ENCODE results near the gene TBC1D8.

The TBC1D8 gene

DNA sequence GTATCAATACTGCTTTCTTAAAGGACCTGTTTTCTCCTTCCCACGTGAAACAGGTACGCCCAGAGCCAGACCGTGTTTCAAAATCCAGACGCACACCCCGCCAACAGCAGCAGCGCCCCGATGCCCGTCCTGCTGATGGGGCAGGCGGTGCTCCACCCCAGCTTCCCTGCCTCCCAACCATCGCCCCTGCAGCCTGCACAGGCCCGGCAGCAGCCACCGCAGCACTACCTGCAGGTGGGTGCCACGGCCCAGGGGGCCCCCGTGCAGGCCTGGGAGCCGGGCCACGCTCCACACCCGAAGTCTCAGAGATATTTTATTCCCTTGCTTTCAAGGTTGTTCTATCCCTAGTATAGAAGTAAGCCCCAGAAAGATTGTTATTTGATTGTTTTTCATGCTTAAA is 157.9 kb downstream of the TBC1D8 start:
- H3K79me2 ChIP-seq (ENCODE audit: control insufficient read depth, low read length), result no peaks in the 10 kb centered on the region
- no peaks in the 10 kb centered on the region for H3K36me3 ChIP-seq (ENCODE audit: control insufficient read depth, low read length)
- no peaks in the 10 kb centered on the region for H3K4me1 ChIP-seq (ENCODE audit: control insufficient read depth, low read length)
- no peaks in the 10 kb centered on the region for H3K9me2 ChIP-seq (replicated peaks; ENCODE audit: control insufficient read depth, low read length)
- no peak overlapping the region for H3K27ac ChIP-seq (ENCODE audit: low read depth, low read length)
- H3K4me2 ChIP-seq (ENCODE audit: low read length), result no peak overlapping the region
- TF ChIP-seq EZH2phosphoT487 (IDR thresholded peaks at IDR 0.05; ENCODE audit: borderline replicate concordance, low read length), result no peak
- no peaks in the 10 kb centered on the region for H3K9me3 ChIP-seq (ENCODE audit: control insufficient read depth, insufficient read depth, low read length)
- H3K27me3 ChIP-seq (ENCODE audit: control insufficient read depth, low read length), result no peaks in the 10 kb centered on the region
- H3K4me3 ChIP-seq (ENCODE audit: low read length), result no peak overlapping the region
- no peaks in the 10 kb centered on the region for H4K20me1 ChIP-seq (ENCODE audit: control insufficient read depth, insufficient read depth, low read depth, low read length)
- no peaks in the 10 kb centered on the region for H3F3A ChIP-seq (ENCODE audit: control insufficient read depth, insufficient read depth)

DNA sequence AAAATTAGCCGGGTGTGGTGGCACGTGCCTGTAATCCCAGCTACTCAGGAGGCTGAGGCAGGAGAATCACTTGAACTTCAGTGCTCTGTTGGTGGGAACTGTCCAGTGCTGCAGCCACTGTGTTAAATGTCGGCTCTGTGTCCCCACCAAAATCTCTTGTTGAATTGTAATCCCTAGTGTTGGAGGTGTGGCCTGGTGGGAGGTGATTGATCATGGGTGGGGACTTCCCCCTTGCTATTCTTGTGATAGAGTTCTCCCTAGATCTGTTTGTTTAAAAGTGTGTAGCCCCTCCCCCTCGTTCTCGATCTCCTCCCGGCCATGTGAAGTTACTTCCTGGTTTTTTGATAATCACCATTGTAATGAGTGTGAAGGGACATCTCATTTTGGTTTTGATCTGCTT is 158.9 kb downstream of the TBC1D8 start:
- Histone ChIP-seq H3K36me3 (ENCODE audit: control insufficient read depth, low read length) (no peaks in the 10 kb centered on the region), H4K20me1 (ENCODE audit: control insufficient read depth, insufficient read depth, low read depth, low read length) (no peaks in the 10 kb centered on the region)
- no peak for TF ChIP-seq EZH2phosphoT487 (IDR thresholded peaks at IDR 0.05; ENCODE audit: borderline replicate concordance, low read length)
- TF ChIP-seq, protein P1, sequence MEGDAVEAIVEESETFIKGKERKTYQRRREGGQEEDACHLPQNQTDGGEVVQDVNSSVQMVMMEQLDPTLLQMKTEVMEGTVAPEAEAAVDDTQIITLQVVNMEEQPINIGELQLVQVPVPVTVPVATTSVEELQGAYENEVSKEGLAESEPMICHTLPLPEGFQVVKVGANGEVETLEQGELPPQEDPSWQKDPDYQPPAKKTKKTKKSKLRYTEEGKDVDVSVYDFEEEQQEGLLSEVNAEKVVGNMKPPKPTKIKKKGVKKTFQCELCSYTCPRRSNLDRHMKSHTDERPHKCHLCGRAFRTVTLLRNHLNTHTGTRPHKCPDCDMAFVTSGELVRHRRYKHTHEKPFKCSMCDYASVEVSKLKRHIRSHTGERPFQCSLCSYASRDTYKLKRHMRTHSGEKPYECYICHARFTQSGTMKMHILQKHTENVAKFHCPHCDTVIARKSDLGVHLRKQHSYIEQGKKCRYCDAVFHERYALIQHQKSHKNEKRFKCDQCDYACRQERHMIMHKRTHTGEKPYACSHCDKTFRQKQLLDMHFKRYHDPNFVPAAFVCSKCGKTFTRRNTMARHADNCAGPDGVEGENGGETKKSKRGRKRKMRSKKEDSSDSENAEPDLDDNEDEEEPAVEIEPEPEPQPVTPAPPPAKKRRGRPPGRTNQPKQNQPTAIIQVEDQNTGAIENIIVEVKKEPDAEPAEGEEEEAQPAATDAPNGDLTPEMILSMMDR (IDR thresholded peaks at IDR 0.05; ENCODE audit: low read depth, low read length, poor library complexity, severe bottlenecking), result no peak

DNA sequence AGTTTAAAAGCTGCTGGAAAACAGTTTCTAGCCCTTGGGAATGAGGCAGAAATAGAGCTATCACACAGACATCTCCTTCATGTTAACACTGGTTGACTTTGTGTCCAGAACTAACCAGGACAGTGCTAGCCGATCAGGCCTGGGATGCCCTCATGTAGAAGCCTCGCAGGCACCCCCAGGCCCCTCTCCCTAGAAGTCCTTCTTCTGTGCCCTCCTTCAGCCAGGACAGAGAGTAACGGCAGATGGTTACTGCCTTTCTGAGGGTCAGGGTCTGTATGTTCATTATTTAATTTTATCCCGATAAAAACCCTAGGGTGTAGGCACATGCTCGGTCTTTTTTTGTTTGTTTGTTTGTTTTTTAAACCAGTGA is 159.8 kb downstream of the TBC1D8 start:
- no peak for TF ChIP-seq EZH2phosphoT487 (IDR thresholded peaks at IDR 0.05; ENCODE audit: borderline replicate concordance, low read length)
- TF ChIP-seq, protein P1 (IDR thresholded peaks at IDR 0.05; ENCODE audit: low read depth, low read length, poor library complexity, severe bottlenecking), result no peak
- no peak overlapping the region for H3K4me2 ChIP-seq (ENCODE audit: low read length)
- no peaks in the 10 kb centered on the region for H3K9me2 ChIP-seq (replicated peaks; ENCODE audit: control insufficient read depth, low read length)
- H3K79me2 ChIP-seq (ENCODE audit: control insufficient read depth, low read length), result no peaks in the 10 kb centered on the region
- H3K4me1 ChIP-seq (ENCODE audit: control insufficient read depth, low read length), result no peaks in the 10 kb centered on the region
- H4K20me1 ChIP-seq (ENCODE audit: control insufficient read depth, insufficient read depth, low read depth, low read length), result no peaks in the 10 kb centered on the region
- H3K36me3 ChIP-seq (ENCODE audit: control insufficient read depth, low read length), result no peaks in the 10 kb centered on the region
- no peaks in the 10 kb centered on the region for H3K9me3 ChIP-seq (ENCODE audit: control insufficient read depth, insufficient read depth, low read length)
- no peaks in the 10 kb centered on the region for H3F3A ChIP-seq (ENCODE audit: control insufficient read depth, insufficient read depth)
- H3K27me3 ChIP-seq (ENCODE audit: control insufficient read depth, low read length), result no peaks in the 10 kb centered on the region
- no peak overlapping the region for H3K4me3 ChIP-seq (ENCODE audit: low read length)
- H3K27ac ChIP-seq (ENCODE audit: low read depth, low read length), result no peak overlapping the region

More for the DNA sequence above, 158.9 kb downstream of the TBC1D8 start:
- Histone ChIP-seq H3K79me2 (ENCODE audit: control insufficient read depth, low read length) (no peaks in the 10 kb centered on the region), H3K27ac (ENCODE audit: low read depth, low read length) (no peak overlapping the region), H3K9me3 (ENCODE audit: control insufficient read depth, insufficient read depth, low read length) (no peaks in the 10 kb centered on the region), H3K4me1 (ENCODE audit: control insufficient read depth, low read length) (no peaks in the 10 kb centered on the region), H3K4me2 (ENCODE audit: low read length) (no peak overlapping the region), H3K4me3 (ENCODE audit: low read length) (no peak overlapping the region), H3K9me2 (replicated peaks; ENCODE audit: control insufficient read depth, low read length) (no peaks in the 10 kb centered on the region), H3K27me3 (ENCODE audit: control insufficient read depth, low read length) (no peaks in the 10 kb centered on the region), H3F3A (ENCODE audit: control insufficient read depth, insufficient read depth) (no peaks in the 10 kb centered on the region)

DNA sequence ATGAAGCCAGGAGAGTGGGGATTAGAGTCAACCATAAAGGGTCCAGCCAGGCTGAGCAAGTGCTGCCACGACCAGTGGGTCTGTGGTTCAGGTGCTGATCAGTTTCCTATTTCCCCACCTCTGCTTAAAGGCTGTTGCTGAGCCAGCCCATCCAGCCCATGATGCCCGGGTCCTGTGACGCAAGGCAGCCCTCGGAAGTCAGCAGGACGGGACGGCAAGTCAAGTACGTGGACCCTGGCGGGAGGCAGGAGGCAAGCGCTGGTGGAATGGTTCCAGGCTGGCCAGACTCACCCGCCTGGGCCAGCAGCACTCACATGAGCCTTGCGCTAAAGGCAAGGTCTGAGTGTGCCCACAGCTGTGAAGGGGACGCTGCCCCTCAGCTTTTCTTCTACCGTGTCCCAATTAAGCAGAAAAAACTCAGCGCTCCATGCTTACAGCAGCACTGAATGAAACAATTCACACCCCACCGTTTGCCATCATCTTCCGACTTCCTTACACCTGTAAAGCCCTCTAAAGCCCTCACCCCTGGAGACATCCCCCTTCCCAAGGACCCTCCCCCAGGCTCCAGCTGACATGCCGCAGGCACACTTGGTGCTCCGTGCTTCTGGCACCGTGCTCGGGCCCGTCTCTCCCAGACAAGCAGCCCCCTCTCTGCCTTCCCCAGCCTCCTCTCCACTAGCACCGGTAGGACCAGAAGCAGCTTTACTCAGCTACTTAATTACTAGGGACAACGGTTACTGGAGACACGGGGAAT is 160.4 kb downstream of the TBC1D8 start:
- Histone ChIP-seq H3K79me2 (ENCODE audit: control insufficient read depth, low read length) (no peaks in the 10 kb centered on the region), H4K20me1 (ENCODE audit: control insufficient read depth, insufficient read depth, low read depth, low read length) (no peaks in the 10 kb centered on the region), H3K4me3 (ENCODE audit: low read length) (no peak overlapping the region), H3K4me1 (ENCODE audit: control insufficient read depth, low read length) (no peaks in the 10 kb centered on the region), H3K4me2 (ENCODE audit: low read length) (no peak overlapping the region), H3K27me3 (ENCODE audit: control insufficient read depth, low read length) (no peaks in the 10 kb centered on the region), H3K27ac (ENCODE audit: low read depth, low read length) (no peak overlapping the region), H3K9me3 (ENCODE audit: control insufficient read depth, insufficient read depth, low read length) (no peaks in the 10 kb centered on the region), H3K36me3 (ENCODE audit: control insufficient read depth, low read length) (no peaks in the 10 kb centered on the region), H3F3A (ENCODE audit: control insufficient read depth, insufficient read depth) (no peaks in the 10 kb centered on the region), H3K9me2 (replicated peaks; ENCODE audit: control insufficient read depth, low read length) (no peaks in the 10 kb centered on the region)
- no peak for TF ChIP-seq EZH2phosphoT487 (IDR thresholded peaks at IDR 0.05; ENCODE audit: borderline replicate concordance, low read length)
- TF ChIP-seq, protein P1 (IDR thresholded peaks at IDR 0.05; ENCODE audit: low read depth, low read length, poor library complexity, severe bottlenecking), result no peak

Data from DOHH2 (cell line).